ENCODE results near the gene TBX15.

TBX15 gene

DNA sequence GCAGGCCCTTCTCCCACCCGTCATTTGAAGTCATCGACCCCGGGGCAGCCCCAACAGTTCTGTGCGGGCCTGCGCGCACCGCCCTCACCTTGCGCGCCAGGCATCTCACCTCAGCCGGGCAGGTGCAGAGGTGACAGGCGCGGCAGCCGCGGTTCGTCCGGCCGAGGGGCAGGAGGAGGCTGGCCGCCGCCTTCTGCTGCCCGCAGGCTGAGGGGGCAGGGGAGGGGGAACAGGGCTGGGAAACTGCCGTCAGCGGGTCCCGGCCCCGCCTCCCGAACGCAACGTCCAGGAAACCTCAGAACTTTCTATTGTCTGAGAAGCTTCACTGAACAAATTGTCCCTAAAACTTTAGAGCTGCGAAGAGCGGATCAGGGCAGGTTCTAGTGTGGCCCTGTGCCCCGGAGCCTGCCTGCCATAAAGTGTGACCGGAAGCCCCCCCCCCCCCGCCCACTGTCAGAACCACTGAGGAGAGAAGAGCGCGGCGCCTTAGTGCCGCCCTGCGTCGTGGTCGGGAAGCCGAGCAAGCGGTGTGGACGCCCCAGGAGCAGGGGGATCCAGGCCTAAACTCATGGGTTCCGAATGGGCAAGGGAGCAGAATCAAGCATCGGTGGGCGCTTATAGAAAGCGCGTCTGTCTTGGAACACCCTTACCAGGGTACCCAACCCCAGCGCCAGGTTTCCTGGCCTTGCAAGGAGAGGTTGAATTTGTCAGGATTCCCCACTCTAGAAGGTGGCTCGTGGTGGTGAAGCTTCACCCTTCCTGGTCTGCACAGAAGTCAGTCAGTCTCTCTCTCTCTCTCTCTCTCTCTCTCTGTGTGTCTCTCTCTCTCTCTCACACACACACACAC is 13.3 kb upstream of the TBX15 start:
- DNase-seq (ENCODE audit: low spot score) = no peak

DNA sequence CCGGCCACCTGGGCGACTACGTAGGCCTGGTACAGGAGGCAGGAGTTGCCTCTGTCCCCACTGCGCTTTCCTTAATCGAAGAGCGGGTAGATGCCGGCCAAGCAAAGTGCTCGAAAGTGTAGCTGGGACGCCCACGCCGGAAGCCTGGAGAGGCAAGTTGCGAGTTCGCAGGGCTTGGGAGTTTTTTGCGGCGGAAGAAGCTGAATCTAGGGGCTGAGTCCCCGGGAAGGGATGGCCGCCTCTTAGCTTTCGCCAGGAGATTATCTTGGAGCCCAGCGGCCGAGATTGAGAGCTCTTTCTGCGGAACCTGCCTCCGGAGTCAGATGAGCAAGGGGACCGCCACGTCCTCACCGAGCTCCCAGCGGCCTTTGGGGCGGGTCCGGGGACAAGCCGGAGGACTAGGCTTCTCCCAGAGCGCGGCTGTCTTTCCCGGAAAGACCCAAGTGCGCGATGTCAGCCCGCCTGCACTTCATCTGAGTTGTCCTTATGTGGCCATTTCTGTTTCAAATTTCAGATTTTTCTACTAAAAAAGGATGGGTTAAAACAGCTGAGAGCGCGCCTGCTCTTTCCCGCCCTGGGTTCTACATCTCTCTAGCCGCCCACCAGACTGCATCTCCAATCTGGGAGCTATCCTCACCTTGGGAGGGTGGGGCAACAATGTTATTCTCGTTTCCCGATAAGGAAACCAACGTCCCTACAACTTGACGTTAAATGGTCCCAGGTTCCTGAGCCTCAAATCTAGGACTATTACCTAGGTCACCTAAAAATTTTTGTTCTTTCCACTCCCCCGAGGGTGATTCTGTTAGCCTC is 12.4 kb upstream of the TBX15 start:
- DNase-seq (ENCODE audit: low spot score) = no peak

DNA sequence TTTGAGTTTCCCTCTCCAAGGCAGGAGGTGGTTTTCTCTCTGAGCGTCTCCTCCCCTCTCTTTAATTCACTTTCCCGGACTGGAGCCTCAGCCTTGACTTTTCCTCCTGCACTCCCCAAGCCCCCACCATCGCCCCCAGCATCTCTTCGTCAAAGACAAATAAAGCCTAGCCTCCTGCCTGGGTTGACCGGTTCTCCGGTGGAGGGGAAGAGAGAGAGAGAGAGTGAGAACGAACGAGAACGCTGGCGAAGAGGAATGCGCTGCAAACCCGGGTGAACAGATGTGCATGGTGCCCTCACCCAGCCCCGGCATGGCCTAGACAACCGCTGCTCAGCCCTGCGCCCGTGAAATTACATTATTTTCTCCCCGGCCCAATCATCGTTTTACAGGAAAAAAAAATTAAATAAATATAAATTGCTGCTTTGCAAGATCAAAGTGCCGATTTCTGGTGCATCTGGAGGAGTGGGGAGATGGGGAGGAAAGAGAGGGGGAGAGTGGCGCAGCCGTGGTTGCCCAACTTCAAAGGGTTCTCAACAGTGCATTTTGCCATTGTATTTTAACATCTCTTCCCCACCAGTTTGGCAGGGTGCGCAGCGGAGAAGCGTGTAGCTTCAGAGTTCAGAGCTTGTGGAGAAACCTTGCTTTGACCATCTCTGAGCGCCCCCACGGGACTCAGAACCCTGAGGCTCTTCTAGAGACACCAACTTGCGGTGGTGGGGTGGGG is 11.4 kb upstream of the TBX15 start:
- DNase-seq (ENCODE audit: low spot score) = no peak

DNA sequence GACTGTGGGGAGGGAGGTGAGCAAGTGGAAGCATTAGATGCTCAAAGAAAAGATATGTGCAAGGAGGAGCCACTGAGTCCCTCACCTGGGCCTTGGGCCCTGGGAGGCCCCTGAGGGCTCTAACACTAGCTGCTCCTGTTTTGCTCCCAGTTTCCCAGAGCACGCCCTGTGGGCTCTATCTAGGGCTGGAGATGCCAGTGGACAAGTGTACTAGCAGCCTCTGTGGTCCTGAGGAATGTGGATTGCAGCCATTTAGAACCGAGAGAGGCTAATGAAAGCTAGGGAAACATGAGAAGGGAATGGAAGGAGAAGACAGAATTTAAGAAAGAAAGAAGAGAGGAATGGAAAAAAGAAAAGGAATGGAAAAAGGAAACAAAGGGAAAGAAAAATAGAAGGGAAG is 10.0 kb upstream of the TBX15 start:
- DNase-seq (ENCODE audit: low spot score) = no peak

DNA sequence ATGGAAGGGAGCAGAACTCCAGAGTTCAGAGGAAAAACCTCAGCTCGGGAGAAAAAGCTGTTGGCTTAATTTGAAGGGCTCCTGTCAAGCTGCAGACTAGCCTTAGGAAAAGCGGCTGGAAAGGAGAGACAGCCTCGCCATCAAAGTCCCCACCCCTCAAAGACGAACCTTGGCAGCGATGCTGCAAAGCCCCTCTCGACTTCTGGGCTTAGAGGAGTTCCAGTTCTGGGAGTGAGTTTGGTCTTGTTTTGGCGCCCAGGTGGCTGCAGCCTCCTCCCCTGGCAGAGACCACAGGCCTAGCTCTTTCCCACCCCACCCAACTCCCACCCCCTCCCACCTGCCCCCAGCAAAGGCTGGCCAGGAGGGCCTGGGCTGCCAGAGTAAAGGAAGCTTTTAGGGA is 9.1 kb upstream of the TBX15 start:
- DNase-seq (ENCODE audit: low spot score) = no peak

DNA sequence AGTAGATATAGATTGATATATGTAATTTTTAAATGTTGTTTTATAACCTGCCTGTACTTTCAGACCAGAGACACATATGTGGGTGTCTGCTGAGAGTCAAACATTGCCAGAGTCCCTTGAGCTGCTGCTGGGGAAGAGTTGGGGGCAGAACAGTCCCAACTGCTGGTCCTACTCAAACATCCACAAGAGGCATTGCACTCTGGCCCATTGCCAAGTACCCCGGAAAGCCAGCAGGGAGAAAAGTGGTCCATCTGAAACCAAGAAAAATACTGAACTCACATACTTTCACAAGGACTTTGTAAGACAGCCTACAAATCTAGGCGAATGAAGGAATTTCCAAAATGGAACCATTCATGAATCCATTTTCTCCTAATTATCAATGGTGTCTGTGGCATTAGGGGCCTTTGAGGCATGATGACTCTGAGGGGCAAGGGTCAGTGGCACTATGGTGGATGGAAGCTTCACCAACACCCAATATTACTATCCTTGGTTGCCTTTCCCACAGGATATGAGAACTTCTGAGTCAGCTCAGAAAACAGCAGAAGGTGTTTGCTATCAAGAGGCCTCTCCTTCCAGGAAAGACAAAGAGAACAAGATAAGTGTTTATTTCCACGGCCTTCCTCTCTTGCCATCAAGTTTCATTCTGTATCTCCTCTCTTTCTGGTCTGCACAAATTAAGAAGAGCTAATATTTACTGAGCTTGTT is 7.3 kb upstream of the TBX15 start:
- DNase-seq (ENCODE audit: low spot score) = no peak

DNA sequence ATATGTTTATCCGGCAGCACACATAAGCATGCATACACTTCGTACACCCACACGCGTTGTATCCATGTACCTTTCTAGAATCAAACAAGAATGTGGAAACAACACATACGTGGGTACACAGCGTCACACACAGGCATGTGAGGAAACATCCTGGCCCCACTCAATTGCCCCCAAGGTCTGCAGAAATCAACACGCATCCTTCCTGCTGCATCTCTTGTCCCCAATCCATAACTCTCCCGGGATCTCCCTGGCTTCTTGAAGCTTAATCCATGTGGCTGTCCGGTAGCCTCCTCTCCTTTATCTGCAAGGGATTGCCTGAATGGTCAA is 5.5 kb upstream of the TBX15 start:
- no peak for DNase-seq (ENCODE audit: low spot score)

DNA sequence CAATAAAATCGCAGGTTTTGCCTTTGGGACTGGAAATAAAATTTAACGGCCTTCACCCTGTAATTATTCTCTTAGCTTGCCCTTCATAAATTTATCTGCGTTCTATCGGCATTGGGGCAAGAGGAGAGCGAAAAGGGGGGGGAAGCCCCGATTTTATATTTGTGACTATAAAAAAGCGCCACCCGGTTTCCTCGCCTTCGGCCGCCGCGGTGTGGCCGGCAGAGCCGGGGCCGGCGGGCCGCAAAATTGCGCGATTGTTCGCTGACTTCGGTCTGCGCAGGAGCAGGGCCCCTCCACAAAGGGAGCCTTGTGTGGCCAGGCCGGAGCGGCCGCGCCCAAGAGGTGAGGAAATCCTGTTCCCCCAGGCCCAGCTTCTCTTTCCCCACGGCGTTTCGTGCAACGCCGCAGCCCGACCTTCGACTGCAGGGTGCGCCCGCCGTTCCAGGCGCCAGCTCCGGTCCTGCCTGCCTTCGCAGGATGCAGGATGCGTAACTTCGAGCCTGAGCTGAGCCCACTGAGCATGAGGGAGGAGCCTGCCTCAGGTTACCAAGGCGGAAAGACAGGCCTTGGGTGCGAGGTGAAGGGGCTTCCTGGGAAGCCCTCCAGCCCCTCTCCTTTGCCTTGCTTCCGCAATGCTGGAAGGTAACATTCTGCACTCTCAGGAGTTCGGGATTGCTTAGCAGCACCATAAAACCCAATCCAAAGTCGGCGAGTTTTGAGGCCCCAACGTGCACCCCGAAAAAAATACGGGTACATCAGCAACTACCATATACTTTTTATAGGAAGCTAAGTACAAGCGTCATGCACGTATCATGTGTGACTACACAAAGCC is 4.9 kb upstream of the TBX15 start:
- DNase-seq (ENCODE audit: low spot score) = no peak

DNA sequence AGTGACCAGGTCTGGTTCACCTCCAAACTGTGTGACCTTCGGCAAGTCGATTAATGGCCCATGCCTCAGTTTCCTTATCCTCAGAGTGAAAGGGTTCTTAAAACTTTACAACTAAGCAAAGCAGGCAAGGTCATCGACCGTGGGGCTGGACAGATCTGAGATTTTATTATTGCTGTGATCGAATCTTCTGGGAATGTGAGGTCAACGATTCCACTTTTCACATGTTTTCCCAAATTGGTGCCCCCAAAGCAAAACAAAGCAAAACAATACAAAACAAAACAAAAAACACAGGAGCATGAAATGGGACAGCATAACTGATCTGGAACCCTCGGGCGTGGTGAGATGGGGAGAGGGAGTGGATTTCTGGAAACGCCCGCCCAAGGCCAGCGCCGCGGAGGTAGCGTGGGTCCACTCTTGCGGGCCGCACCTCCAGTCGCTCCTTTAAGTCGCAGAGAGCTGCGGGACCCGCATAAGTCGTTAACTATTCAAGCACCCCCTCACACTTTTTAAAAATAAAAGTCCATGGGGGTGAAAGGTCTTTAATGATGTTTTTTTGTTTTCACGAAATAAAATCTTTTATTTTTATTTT is 4.2 kb upstream of the TBX15 start:
- DNase-seq (ENCODE audit: low spot score) = no peak

DNA sequence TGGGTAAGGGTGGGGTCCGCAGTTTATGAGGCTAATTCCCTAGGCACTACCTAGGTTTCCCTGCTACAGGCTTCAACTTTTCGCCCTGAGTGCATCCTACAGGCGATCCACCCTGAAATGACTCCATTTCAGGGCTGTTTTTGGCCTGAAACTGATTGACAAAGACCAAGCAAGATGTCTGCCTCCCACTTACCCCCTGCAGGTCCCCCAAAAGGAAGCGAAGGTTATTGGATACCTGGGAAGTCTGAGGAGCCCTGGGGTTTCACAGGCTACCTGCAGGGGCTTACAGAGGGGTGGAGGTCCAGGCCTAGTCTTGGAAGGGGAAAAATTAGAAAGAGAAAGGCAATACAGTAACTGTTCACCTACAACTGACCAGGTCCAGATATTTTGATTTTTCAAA is 3.3 kb upstream of the TBX15 start:
- no peak for DNase-seq (ENCODE audit: low spot score)

DNA sequence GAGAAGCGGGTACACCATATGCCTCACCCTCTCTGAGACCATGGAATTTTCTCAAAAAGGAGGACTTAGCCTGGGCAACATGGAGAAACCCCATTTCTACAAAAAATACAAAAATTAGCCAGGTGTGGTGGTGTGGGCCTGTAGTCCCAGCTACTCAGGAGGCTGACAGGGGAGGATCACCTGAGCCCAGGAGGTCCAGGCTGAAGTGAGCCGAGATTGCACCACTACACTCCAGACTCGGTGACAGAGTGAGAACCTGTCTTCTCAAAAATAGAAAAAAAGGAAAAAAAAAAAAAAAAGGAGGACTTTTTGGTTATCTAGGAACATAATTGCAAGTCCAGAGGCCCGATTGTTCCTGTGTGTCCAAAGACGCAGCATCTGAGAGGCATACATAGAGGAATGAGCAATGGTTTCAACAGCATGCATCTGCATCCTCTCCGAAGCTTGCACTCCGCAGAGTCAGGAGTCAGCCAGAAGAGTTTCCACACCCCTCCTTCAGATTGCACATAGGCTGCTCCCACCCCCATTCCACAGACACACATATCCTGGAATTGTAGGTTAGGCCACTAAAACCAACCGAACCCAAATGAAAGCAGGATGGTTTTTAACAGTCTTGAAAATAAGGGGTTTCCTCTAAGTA is 2.5 kb upstream of the TBX15 start:
- DNase-seq (ENCODE audit: low spot score) = no peak

DNA sequence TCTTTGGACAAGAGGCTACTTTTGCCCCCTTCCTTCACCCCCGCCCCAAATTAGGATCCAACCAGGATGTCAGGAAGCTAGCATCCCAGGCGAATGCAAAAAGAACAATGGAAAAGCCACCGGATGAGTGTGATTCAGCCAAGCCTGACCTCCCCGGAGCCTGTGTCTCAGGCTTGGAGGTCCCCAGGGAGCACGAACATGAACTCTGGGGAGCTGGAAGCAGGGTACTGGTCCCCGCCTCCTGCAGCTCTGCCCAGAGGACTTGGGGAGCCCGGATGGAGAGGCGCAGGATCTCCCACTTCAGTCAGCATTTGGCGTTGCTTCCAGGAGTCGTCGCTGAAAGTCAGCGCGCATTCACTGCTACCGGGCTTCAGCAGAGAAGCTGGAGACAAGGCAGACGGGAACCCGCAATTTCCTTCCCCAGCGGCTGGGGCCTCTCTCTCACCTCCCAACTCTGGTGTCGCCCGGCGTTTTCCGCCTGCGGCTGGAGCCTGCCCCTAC is 1.8 kb upstream of the TBX15 start:
- DNase-seq (ENCODE audit: low spot score) = no peak

DNA sequence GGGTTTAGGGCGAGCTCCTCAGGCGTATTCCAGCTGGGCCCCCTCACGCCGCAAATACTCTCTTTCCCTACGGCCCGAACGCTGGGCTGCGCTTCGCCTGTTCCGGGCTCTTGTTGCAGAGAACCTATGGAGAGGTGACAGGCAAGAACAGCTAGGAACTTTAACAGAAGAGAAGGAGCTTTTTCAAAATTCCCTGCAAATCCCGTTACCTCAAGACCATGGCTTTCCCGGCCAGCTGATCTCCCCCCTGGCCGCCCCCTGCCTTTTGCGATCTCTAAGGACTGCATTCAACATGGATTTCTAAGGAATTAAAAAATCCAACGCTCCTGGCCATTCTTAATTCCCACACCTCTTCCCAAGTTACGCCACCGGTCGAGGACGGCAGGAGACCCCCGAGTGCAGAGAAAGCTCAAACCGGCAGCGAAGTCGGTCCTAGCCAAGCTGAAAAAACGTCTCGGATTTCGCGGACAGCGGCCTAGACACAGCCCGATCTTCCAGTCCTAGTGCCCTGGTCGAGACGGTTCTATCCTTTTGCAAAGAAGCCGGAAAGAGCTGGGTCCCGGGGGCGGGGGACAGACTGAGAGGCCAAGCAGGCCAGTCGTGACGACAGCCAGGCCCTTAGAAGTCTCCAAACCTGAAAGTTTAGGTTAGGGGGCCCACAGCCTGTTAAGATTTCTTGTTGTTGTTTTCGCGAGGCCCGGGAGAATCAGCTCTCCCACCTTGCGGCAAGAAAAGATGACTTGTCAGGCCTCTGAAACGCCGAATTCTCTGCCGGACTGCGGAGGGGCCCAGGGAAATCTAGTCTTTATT is 1.1 kb upstream of the TBX15 start:
- no peak for DNase-seq (ENCODE audit: low spot score)

DNA sequence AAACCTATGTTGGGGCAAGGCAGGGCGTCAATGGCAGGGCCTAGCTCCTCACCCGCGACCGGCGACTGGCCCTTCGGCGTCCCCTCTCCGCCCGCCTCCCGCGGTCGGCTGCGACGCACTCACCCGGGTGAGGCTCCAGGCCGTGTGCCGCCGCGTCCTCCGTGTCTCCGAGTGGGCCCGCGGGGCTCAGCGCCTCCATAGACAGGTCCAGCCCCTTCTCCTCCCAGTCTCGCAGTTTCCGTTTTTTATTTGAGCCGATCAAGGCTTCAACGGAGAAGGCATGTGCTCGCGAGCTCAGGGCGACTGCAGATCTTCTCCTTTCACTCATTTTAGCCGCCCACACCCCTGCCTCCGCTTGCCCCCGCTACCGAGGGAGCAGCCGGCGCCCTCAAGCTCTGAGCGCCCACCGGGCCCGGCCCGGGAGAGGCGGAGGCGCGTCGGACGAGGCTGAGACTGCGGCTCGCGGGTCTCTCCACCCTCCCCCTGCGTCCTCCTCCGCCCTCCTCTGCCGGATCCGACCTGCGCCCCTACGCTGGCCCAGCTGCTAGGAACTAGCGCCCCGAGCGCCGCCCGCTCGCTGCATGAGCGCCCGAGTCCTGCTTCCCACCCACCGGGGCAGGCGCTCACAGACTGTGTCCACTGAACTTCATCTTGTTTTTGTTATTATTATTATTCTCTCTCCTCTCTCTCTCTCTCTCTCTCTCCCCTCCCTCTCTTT is 516 bp downstream of the TBX15 start:
- DNase-seq (ENCODE audit: low spot score) = no peak

DNA sequence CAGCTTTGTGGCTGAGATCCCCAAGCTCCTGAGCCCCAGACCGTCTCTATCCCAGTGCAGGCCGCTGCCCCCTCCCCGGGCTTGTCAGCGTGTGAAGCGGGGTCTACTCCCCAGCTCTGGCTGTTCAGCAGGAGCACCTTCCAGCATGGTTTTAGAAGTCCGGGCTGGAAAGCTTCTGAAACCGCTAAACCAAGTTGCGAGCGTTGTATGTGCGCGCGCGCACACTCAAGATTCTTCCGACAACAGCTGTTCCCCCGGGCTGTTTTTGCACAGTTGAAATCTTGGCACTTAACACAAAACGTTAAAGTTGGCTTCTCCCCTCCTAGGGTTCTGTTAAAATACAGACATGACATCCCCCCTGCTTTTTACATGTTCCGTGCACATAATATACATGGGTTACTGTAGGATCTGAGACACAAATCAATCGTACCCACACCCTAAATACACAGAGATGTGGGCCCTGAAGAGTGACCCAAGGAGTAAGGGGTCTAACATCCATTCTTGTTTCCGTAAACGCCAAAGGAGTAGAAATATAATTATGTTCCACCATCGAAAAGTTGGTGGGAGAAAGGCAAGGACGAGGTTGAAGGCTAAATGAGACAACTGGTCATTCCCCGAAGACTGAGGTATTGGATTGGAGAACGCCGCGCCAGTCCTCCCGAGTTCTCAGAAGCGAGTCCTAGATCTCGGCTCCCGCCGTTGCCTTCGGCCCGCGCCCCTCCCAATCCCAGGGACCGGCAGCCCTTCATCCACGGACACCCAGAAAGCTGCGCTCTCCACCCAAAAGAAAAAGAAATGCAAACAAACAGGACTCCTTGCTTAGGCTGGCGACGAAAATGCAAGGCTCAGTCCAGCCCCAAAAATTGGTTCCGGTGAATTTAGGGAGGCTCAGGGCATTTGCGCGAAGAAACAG is 1.3 kb downstream of the TBX15 start:
- DNase-seq (ENCODE audit: low spot score) = no peak

DNA sequence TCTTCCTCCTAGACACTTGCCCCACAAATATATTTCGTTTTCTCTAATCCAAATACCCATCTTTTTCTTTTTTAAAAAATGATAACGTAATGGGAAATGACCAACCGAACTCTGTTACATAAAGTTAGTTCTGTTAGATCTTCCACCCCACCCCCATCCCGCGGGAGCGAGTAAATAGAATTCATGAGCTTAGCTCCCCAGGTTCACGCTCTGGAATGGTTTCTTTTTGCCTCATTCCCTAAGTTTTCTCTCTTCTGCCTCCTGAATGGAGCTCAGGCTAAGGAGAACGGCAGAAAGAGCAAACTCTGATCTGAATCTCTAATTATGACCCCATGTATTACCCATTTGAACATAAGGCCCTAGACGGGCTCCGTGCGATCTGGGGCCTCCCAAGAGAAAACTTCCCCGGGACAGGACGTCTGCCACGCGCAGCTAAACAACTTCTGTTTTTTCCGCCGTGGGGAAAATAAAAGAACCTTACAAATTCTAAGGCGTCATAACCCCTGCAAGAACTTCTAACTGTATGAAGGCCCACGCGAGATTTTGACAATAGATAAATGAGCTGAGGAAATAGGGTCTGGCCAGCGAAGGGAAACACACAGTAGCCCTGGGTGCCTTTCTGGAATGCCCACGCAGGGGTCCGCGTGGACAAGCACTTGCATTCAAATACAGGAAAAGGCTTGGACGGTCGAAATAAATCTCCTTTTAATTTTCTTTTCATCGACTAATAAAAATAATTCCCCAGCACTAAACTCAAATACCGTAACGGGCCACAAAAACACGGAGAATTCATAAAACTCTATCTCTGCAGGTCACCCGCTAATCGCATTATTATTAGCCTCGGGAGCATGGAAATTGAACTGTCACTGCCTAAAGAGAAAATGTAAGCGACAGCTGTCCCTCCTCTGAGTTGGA is 2.2 kb downstream of the TBX15 start:
- DNase-seq (ENCODE audit: low spot score) = no peak

All from D341Med (cell line).